NCI-H526 treated with DMSO at 0.1 percent for 48 hours (cell line): ENCODE results near the gene ARL5B.

Experiments
- DNase-seq: peaks from one replicate; lab custom pipeline; 2025; lab: John Stamatoyannopoulos, UW

ARL5B gene

GRCh38 chr10:18658271-18659124 is 733 bp upstream of the ARL5B start:
- DNase-seq = no peak

- DNase-seq = peak; percentile 19
Observed at GRCh38 chr10:18659819-18660535, 746 bp downstream of the ARL5B start.

DNA sequence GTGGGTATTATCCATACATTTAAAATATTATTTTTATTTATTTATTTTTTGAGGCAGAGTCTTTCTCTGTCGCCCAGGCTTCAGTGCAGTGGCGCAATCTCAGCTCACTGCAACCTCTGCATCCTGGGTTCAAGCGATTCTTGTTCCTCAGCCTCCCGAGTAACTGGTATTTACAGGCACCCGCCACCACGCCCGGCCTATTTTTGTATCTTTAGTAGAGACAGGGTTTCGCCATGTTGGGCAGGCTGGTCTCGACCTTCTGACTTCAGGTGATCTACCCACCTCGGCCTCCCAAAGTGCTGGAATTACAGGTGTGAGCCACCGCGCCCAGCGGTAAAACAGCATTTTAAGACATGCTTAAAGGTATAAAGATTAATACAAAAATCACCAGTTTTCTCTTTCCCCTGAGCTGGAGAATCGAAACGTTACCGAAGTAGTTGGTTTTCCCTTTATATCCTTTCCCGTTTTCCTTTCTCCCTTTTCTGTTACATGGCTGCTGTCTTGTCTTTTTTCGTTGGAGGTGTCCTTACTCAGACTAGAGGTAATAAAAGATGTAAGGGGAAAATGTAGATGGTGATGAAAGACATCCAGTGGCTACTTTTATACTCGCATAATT is 1.7 kb downstream of the ARL5B start:
- no peak for DNase-seq

DNA sequence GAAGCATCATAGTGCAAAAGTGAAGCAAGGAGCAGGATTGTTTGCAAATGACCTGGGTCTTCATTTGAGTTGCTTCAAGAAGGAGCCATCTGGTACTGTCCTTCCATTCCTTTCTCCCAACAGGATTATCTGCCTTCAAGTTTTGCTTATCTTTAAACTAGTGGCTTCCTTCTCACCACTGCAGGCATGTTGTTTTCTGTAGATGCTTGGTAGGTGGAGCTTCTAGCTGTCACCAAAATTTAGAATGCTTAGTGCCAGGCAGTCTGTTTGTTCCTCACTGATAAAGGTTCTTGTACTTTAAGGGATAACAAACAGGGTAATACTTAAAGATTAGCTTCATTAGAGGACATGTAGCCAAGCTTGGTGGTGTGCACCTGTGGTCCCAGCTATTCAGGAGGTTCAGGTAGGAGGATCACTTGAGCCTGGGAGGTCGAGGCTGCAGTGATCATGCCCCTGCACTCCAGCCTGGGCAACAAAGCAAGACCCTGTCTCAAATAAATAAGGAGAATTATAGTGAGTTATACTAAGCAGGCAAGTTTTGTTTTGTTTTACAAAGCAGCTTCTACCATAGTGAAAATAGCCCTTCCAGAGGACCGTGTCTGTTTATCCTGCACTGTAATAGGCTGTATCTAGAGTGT is 5.7 kb downstream of the ARL5B start:
- DNase-seq = no peak

DNA sequence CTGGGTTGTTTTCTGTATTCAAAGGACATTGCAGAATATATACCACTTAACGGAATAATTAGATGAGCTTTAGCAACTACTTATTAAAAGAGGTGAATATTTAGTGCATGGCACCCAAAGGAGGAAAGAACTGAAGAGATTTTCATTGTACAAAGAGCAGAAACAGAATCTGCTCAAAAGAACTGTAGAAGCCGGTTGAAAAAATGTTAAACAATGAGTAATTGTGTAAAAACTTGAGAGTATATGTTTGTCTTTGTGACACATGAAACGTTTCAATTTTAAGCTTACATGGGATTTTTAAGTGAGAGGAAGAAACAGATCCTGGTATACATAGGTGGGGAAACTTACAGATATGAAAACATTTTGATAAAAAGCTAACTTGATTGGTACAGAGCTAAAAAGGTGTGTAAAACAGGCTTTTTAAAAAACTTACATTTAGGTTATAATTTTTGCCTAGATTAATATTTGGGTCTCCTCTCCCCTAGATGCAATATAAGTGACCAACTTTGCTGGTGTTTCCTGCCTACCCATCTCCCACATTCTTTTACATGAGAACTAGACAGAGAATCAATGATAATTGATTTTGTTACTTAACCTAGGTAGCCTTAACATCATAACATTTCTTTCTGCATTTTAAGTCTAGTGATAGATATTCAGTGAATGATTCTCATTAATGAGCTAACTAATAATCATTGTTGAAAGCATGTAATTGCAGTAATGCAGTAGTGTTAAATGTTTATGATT is 6.8 kb downstream of the ARL5B start:
- no peak for DNase-seq

- no peak for DNase-seq
Observed at GRCh38 chr10:18666810-18667209, 7.6 kb downstream of the ARL5B start.

DNA sequence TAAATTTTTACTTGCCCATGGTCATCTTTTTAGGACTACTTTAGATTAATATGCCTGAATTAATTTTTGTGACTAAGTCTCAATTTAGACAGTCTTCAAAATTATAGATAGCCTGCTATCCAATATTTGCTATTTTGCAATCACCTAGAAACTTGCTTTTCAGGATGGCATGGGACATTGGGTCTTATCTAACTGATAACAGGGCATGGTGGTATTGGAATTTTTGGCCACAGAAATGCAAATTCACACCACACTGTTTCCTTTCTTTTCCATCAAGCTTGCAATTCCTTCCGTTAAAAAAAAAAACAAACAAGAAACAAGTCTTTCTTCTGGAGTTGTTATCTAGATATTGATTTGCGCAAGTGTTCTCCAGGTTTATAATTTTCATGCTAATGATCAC is 8.8 kb downstream of the ARL5B start:
- no peak for DNase-seq

GRCh38 chr10:18675086-18675801 is 16.0 kb downstream of the ARL5B start:
- DNase-seq = no peak

DNA sequence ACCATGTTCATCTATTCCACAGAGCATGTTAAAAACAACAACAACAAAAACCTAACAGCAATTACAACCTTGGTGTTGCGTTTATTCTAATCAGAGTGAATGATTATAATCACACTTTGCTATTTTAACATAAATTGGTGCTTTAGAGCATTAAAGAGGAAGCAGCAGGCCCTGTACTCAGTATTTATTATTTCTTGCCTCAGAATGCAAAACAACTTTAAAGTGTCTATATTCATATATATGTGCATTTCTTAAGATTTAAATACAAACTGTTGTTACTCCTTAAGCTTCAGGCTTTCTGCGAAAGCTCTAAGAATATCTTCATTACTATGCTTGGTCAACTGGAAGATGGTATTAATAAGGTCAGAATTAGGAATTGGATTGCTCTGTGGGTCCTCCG is 21.5 kb downstream of the ARL5B start:
- DNase-seq = no peak

DNA sequence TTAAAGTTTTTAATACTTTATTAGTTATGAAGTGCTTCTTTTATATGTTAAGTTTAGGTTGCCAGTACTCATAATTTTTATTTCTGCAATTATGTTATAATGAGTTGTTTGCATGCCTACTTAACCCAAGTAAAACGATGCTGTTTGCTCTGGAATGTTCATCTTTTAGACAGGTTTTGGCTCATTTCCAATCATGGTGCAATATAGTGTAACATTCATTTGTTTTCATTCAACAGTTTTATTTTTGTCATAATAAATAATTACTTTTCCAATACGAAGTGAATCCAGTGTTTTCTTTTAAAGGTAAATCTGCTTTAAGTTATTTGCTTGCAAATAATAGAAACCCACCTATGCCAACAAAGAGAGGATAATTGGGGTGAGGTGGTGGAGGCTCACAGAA is 22.1 kb downstream of the ARL5B start:
- no peak for DNase-seq

DNA sequence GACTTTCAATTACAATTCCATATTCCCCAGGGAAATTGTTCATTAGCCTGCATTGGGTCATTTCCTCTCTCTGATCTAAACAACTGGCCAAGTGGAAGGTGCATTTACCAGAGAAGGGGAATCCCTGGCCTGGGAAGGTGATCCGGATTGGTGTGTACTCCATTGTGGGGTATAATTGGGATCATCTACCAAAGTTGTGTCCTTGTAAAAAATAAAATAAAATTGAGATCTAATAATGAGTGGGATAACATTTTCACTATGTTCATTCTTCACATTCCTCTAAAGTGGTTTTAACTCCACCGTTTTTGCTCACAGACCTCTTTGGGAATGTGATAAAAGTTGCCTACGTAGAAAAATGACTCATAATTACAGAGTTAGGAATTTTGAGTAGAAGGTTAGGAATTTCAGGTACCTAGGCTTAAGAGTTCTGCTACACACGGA is 22.8 kb downstream of the ARL5B start:
- no peak for DNase-seq

DNA sequence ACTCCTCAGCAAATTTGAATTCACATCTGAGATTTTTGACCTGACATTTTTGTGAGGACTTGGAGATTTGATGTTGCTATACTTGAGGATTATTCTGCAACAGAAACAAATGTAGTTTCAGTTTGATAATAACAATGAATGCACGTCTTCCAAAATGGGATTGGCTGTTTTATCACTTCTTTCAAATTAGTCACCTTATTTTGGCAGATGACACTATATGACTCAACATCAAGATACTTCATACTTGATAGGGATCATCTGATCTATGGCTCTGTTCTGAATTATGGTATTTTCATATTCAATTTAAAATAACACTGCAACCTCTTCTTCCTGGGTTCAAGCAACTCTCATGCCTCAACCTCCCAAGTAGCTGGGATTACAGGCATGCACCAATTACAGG is 24.2 kb downstream of the ARL5B start:
- no peak for DNase-seq

DNA sequence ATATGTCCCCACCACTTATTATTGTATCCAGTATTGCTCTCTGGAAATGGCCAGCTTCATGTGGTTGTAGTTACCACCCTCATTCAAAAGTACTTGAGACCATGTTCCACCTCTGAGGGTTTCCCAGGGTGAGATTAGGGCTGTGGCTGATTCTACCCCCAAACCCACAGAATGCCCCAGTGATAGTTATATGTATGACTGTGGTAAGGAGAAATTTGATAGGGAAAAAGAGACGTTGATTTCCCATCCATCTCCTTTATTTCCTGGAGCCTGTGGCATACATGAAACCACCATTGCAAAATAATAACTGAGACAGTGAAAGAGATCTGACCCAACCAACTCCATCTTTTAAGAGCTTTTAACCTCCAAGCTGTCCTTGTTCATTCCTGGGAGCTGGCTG is 25.2 kb downstream of the ARL5B start:
- no peak for DNase-seq

DNA sequence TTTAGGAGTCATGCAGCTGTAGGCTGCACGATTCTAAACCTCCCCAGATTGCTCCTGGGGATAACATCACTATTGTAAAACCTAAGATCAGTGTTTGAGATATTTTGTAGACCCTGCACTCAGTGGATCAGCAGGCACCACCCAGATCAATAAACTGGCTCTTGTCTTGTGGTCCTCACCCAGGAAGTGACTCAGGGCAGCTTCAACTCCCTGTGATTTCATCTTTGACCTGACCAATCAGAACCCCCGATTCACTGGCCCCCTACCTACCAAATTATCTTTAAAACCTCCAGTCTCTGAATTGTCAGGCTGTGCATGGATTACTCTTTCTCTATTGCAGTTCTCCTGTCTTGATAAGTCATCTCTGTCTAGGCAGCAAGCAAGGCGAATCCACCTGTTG is 25.7 kb downstream of the ARL5B start:
- DNase-seq = no peak

DNA sequence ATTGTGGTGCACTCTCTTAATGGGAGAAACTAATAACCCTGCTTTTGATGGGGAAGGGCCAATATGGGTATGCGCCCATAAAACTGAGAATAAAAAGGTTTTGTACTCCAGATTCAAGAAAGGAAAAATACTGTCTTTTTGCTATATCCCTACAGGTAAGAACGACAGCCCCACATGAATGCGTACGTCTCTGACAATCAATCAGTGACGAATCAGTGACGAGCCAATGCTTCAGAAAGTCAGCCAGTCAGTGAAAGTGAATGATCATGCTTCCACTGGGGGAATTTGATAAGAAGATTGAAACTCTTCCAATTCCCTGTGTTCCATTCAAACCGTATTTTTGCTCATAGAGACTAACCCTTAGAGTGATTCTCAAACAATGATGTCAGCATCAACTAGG is 26.3 kb downstream of the ARL5B start:
- no peak for DNase-seq

DNA sequence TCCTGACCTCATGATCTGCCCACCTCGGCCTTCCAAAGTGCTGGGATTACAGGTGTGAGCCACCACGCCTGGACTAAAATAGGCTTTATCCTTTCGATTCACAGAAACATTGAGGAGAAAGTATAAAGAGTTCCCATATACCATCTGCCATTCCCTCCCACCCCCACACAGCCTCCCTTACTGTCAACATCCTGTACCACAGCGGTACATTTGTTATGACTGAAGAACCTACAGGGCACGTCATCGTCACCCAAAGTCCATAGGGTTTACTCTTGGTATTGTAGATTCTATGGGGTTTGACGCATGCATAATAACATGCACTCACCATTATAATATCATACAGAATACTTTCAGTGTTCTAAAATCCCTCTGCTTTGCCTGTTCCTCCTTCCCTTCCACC is 28.0 kb downstream of the ARL5B start:
- DNase-seq = no peak

GRCh38 chr10:18687706-18688105 is 28.5 kb downstream of the ARL5B start:
- DNase-seq = no peak

DNA sequence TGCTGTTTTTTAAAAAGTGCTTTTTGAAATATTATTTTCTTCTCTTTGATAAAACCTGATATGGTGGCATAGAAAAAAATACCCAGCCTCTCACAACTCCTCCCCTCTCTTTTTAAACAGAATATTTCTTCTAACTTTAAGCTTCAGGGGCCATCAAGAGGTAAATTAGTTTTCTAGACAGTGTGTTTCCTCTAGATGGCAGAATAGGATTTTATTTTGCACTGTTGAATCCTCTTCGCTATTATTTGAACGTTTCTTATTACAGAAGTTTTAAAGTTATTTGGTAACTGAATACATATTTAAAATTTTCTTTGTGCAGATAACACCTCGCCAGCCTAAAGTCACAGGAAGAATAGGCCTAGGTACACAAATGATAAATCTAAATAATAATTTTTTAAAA is 30.3 kb downstream of the ARL5B start:
- DNase-seq = peak; percentile 42

DNA sequence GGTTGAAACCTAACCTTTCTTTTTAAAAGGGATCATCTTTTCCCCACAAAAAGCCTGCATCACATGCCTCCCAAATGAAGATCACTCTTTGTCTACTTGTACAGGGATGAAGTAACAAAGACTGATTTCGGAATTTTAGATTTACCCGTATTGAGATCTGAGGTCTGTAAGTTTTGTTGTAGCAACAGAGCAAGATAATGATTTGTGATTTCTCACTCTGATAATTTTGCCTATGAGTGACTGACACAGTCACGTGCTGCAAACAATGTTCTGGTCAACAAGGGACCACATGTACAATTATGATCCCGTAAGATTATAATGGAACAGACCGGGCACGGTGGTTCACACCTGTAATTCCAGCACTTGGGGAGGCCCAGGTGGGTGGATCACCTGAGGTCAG is 31.3 kb downstream of the ARL5B start:
- no peak for DNase-seq

DNA sequence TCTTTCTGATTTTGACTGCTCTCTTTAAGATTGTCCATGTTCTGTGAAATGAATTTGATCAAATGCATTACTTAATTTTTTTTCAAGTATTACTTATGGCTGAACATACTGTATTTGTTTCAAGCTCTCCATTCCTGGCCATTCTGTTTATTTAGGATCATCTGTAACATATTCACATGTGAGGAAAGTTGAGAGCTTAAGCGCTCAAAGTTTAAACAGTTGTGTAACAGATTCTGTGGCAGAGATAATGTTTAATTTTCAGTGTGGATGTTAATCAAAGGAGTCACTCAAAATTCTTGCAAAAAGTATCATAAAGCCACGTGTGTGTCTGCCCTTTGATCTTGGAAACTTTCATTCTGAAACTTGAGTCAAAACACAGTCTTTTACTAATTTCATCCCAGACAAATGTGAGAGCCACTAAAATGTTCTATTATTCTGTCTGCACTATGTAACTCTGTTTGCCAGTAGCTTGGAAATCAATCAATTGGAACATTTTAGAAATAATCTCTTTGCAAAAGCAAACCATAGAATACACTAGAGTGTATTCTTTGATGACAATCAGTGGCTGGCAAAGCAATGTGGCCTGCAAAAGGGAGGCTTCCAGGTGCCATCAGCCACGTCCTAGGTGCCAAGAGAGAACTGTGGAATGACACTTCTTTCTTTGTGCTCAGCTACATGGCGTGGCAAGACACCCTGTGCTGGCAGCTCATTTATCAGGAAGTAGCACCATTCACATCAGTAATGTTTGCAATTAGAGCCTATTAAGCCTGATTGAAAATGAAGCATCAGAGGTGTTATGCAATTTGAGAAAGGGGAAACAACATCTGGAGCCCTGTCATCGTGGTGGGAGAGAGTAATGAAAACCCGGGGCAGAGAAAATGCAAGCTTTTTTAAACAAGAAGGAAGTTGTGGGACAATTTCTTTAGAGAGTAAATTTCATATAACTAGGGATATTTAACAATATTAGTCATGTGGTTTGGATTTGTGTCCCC is 40.9 kb downstream of the ARL5B start:
- DNase-seq = no peak
